A549 treated with CORT108297 at 1 μM for 4 hours (cell line): ENCODE data around the gene KIF3C. TPM values are rescaled to one million over a fixed set of nuclear protein-coding genes. Genes with fewer than 3 reads are reported as not detected.

Source experiments
- total RNA-seq: library from RNA; stranded (reverse); fragments of 200-300 nt; extraction: Qiagen RNA extraction; gene quantifications from 5 replicates; pipeline ENCODE4 v1.2.3, GENCODE V29; 2022

The KIF3C gene
- 44.1 to 60.7 TPM (median 53.1 TPM) in 5 replicates for total RNA-seq

DNA sequence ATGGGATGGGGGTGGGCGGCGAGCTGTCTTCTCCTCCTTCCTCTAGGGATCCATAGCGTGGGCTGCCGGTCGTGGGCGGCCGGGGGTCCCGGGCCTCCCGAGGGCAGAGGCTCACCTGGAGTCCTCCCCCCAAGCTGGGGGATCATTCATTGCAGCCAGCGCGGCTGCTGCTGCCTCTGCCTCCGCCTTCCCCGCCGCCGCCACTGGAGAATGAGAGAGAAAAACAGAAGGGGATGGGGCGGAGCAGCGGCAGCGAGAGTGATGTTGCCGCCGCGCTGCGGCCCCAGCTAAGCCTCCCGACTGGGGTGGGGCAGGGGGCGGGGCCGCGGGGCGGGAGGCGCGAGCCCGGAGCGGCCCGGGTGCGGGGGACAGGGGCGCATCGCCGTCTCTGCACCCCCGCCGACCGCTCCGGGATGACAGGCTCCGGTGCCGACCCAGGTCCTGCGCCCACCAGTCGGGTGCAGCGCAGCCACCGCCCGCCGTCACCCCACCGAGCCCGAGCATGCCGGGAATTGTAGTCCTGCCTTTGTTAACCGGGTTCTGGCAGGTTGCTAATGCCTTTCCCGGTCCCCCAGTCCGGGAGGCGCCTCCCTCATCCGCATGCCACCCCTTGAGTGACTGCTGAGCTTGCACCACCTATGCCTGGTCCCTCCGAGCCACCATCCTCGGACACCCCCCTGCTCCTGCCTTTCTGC is at the start of gene KIF3C:
TSS of gene KIF3C (minus strand) at position 225 of the 695 bp plus-strand sequence. CDS start 580 bp downstream, outside the sequence.

DNA sequence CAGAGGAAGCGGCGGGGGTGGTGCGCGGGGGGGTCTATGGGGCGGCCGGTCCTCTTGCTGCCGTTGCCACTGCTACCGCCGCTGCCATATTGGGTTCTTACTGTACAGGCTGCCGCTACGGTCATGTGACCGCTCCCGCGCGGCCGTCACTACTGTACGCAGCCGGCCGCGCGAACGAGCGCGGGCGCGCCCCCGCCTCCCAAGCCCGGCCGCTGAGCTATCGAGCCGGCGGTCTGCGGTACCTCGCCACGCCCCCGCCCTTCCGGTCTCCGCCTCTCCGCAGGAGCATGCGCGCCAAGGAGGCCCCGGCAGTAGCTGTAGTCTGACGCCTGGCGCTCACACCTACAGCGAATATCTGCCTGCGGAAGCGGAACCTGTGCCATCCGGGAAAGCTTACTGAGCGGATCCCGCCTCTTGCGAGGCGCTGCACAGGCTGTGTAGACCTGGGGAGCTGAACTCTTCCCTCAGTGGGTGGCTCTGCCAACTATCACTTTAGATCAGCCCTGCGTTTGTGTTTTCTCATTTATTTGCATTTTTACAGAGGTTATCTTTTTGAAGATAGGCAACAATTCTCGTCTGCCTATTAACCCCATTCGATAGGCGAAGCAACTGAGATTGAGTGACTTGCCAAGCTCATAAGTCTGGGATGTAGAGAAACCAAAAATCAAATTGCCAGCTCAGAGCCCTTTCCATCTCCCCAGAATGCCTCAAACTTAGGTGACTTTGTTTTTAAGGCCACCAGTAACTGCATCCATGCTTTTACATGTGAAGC is 103.8 kb downstream of the KIF3C start, which contains the start of gene ASXL2:
TSS of gene ASXL2 (minus strand) at position 127 of the 772 bp plus-strand sequence. CDS start 265 bp downstream, outside the sequence.

Other genes with a start within 250 kb of the KIF3C start
- 9.5 to 15.7 TPM (median 13.9 TPM) in 5 replicates for gene ASXL2, start 104.0 kb downstream of the KIF3C start, total RNA-seq
- 262 to 391 TPM (median 279 TPM) in 5 replicates for gene RAB10, start 51.6 kb upstream of the KIF3C start, total RNA-seq
- 5.0 to 10.6 TPM (median 7.4 TPM) in 5 replicates for gene GAREM2, start 190.6 kb upstream of the KIF3C start, total RNA-seq